Limb (tissue), 2 donors: ENCODE data around the gene CDCP2.

Source experiments
- DNase-seq, 2 donors: peaks; one replicate each; pipeline ENCODE4 v3.0.0-alpha.2; 2016; ENCODE audit errors: extremely low spot score in 2 of 2

CDCP2 gene

DNA sequence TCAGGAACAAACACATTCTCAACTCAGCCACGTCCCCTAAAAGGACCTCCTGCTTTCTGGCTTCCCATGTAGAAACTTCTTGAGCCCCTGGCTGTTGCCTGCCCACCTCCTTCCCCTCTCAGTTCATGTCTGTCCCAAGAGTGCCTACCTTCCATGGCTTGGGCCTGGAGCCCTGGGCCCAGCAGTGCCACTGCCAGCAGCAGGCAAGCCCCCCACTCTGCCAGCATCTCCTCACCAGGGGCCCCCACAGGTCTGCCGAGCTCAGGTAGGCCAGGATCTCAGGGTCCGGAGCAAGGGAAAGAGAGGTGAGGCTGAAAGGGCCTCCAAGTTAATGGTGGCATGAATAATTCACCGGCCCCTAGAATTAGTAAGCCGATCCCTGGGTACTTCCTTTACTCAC is at the start of gene CDCP2:
Gene CDCP2 (minus strand): TSS at position 305 of the 400 bp plus-strand sequence. CDS start 78 bp downstream, at position 227.
- DNase-seq: no peak

DNA sequence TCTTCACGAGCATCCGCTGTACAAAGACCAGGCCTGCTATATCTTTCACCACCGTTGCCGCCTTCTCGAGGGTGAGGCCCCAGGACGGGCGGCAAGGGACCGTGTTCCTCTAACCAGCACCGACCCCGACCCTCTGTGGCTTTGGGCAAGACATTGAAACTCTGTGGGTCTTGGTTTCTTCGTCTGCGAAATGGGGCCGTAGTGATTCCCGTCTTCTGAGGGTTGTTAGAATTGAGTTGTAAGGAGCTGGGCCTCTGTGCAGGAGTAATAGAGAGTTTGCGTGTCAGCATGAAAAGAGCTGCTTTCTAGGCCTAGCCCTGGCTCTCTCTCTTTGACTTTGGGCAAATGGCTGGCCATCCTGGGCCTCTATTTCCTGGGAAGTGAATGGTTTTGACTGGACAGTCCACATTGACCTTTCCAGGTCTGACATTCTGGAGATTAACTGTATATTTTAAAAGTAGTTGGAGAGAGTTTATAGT is 47.8 kb upstream of the CDCP2 start:
- no peak for DNase-seq

DNA sequence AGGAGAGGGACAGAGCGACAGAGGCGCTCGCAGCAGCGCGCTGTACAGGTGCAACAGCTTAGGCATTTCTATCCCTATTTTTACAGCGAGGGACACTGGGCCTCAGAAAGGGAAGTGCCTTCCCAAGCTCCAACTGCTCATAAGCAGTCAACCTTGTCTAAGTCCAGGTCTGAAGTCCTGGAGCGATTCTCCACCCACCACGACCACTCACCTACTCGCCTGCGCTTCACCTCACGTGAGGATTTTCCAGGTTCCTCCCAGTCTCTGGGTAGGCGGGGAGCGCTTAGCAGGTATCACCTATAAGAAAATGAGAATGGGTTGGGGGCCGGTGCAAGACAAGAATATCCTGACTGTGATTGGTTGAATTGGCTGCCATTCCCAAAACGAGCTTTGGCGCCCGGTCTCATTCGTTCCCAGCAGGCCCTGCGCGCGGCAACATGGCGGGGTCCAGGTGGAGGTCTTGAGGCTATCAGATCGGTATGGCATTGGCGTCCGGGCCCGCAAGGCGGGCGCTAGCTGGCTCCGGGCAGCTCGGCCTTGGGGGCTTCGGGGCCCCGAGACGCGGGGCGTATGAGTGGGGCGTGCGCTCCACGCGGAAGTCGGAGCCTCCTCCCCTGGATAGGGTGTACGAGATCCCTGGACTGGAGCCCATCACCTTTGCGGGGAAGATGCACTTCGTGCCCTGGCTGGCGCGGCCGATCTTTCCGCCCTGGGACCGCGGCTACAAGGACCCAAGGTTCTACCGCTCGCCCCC is 47.1 kb upstream of the CDCP2 start, which contains the start of the genes CYB5RL and MRPL37:
Gene CYB5RL (minus strand): TSS at position 266 of the 754 bp plus-strand sequence. CDS start 4,414 bp downstream, outside the sequence.
Gene MRPL37 (plus strand): TSS at position 403 of the 754 bp plus-strand sequence. CDS start 77 bp downstream, at position 480.
- DNase-seq: peak; percentile 93 to 94

DNA sequence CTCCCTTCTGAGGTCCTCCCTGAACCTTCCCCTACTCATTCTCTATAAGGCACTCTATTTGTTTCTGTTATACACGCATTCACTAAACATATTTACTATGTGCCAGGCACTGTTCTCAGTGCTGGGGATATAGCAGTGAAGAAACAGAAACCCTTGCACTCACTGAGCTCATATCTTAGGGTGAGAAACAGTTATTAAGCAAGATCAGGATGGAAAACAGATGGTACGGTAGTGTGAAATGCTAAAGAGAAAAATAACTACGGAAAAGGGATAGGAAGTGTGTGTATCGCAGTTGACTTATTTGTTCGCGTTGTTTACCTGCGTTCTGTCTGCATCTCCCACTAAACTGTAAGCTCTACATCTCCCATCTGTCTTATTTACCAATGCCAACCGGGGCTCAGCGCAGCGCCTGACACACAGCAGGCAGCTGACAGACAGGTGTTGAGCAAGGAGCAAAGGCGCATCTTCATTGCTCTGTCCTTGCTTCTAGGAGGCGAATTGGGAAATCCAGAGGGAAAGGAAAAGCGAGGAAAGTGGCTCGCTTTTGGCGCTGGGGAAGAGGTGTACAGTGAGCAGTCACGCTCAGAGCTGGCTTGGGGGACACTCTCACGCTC is 46.5 kb upstream of the CDCP2 start:
- no peak for DNase-seq

DNA sequence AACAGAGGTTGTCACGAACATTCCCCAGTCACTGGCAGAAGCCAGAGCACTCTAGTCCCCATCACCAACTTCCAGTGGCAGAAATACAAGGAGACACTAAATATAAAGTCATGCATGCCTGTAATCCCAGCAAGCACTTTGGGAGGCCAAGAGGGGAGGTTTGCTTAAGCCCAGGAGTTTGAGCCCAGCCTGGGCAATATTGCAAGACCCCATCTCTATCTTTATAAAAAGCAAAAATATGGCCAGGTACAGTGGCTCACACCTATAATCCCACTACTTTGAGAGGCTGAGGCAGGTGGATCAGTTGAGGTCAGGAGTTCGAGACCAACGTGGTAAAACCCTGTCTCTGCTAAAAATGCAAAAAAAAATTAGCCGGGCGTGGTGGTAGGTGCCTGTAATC is 40.7 kb upstream of the CDCP2 start:
- no peak for DNase-seq

DNA sequence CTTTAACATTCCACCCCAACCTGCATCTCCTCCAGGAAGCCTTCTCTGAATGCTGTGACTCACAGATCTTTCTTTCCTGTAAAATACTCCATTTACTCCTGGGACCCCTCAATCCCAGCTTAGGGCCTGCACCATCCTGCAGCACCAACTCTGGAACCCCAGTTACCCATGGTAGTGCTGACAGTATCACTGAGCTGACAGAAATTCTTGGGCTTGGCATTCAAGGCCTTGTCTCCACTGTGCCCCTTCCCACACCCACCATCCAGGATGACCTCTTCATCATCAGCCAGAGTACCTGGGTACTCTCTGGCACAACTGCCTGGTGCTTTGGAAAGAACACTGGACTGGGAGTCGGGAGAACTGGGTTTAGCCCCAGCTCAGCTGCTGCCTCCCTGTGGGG is 38.7 kb upstream of the CDCP2 start:
- no peak for DNase-seq

DNA sequence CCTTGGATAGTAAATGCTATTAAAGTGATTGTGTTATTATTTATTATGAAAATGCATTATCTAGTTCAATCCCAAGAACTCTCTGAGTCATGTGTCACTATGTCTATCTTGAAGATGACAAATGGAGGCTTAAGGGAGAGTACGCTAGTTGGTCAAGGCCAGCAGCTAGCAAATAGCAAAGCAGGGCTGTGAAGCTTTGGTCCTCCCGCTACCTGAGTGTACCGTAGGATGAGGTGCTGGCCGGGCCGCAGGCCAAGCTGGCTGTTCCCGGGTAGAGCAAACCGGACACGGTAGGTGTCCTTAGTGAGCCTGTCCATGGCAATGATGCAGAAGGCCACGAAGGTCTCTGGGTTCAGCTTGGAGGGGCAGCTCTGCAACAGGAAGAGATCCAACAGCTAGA is 37.7 kb upstream of the CDCP2 start:
- DNase-seq: no peak

DNA sequence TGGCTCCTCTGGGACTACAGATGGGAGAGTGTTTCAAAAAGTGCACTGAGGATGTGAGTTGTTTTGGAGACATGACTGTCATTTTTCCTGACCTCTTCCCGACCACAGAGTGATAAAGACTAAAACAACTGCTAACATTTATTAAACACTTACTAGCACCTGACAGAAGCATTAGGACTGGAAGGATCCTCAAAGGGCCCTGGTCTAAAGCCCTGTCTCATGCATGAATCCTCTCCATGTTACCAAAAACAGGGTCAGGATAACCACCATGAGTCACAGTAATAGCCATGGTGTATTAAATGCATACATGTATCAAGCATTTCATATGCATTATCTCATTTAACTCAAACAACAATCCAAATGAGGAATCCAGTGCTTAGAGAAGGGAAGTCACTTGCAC is 35.5 kb upstream of the CDCP2 start:
- no peak for DNase-seq

DNA sequence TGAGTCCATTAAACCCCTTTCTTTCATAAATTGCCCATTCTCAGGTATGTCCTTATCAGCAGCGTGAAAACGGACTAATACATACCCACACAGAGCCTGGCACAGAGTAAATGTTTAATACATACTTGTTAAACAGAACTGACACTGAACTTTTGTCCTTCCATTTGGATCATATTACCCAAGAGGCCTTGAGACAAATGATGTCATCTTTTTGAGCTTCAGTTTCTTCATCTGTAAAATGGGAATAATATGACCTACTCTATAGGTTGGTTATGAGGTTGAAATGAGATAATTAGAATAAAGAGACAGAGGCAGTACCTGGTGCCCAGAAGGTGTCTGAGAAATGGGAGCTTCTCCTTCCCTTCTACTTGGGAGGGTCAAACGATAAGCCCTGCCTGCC is 33.3 kb upstream of the CDCP2 start:
- no peak for DNase-seq

DNA sequence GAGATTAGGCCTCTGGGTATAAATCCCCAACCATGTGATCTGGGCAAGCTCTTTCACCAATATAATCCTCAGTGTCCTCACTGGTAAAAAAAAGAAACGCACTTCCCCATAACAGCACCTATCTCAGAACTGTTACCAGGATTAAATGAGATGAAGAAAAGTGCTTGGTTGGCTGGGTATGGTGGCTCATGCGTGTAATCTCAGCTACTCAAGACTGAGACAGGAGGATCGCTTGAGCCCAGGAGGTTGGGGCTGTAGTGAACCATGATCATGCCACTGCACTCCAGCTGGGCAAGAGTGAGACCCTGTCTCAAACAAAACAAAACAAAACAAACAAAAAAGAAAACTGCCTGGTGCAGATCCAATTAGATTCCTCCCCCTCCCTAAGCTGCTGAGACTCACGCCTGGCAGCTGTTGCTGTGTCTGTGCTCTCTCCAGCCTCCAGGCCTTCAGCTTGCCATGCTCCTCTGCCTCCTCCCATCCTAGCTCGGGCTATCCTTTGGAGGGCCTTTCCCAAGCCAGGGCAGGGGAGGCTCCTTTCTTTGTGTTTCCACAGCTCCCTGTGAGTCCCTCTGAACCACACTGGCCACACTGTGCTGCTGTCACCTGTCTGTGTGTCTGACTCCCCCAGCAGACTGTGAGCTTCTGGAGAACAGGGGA is 28.0 kb upstream of the CDCP2 start:
- no peak for DNase-seq

DNA sequence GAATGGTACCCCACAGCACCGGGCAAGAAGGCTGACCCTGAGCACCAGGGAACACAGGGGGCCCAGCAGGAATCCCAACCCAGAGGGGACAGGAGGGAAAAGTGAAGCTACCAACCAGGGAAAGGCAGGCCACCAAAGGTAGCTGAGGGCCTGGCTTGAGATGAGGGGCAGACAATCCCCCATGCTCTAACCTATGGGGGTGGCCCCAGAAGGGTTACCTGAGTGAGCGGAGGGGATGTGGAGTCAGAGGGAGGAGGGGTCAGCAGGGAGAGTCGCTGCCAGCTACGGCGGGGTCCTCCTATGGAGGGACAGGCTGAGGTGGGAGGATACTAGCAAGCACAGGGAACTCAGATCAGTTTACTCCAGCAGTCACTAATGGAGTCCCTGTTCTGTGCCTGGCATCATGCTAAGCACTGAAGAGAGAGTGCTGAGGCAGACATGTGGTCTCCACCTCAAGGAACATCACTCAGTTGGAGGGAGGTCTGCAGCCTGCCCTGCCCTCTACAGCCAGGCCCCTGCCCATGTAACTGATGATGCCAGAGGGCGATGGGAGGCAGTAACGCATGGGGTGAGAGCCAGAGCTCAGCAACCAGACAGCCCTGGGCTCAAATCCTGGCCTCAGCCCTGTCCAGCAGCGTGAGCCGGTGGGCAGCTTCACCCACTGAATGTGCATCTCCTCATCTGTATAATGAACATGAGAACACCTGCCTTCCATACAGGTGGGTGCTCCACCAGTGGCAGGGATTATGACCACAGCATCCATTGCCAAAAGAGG is 25.7 kb upstream of the CDCP2 start:
- no peak for DNase-seq

DNA sequence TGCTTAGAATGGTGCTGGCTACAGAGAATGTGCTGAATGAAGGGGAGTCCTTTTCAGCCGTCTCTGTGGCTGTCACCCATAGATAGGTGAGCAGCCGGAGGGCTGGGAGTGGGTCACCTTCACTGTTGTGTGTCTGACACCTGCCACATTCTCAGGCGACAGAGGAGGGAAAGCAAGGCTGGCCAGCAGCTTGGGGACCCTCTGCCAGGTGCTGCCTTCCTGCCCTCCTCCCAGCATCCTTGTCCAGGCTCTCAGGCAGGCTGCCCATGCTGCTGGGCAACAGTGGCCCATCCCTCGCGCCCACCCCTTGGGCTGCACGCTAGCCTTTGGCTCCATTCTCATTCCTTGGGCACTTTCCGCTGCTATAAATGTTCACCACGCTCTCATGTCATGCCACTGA is 24.9 kb upstream of the CDCP2 start:
- no peak for DNase-seq

DNA sequence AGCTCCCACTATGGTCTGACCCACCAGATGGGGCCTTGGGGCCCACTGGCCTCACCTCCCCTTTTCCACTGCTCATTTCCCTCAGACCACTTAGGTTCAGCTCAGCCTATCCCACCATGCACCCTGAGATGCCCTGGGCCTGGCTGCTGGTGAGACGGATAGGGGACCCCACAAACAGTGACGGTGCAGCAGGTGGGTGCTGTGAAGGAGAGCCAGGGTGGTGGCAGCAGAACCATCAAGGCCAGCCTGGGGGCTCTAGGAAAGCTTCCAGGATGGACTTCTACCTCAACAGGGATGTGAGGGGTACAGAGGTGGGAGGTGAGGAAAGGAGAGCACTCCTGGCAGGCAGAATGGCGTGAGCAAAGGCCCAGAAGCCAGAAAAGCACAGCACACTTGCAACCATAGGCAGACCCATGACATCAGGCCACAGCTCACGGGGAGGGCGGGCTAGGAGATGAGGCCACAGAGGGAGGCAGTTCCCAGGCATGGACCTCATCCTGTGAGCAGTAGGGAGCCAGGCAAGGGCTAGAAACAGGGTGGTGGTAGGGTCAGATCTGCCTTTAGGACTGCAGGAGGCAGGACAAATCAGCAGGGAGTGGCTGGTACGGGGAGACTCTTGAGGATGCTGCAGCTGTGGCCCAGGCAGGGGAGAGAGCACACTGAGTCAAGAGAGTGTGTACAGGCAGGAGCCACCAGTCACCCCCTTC is 24.0 kb upstream of the CDCP2 start:
- no peak for DNase-seq

DNA sequence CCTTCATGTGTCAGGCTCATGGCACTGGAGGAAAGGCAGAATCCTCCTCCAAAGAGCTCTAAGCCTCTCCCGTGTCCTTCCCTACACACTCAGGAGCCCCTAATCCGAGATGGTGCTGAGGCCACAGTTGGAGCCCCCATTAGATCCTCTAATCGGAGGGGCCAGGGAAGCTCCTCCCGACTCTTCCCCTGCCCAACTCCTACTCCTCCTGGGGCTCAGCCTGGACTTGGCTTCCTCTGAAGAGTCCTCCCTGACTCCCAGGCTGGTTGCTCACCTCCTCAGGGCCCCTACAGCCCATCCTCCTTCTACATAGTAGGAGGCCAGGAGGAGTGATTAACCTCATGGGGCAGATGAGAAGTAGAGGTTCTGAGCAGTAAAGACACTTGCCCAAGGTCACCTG is 21.3 kb upstream of the CDCP2 start:
- DNase-seq: no peak

DNA sequence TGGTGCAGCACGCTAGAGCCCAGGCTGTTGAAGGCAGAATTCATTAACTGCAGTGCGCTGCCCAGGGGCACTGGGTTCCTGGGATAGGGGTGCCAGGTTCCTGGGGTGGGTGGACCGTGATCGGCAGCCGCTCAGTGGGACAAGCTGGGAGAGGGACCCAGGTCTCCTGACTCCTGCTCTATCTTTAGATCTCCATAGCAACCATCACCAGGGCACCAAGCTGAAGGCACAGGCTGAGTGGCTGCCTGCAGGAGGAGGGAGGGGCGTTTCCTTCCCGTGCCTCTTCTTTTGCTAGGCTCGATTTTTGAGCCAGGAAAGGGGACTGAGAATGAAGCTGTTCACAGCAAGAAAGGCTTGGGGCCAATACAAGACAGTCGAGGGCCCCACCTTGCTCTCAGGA is 20.9 kb upstream of the CDCP2 start:
- DNase-seq: no peak

DNA sequence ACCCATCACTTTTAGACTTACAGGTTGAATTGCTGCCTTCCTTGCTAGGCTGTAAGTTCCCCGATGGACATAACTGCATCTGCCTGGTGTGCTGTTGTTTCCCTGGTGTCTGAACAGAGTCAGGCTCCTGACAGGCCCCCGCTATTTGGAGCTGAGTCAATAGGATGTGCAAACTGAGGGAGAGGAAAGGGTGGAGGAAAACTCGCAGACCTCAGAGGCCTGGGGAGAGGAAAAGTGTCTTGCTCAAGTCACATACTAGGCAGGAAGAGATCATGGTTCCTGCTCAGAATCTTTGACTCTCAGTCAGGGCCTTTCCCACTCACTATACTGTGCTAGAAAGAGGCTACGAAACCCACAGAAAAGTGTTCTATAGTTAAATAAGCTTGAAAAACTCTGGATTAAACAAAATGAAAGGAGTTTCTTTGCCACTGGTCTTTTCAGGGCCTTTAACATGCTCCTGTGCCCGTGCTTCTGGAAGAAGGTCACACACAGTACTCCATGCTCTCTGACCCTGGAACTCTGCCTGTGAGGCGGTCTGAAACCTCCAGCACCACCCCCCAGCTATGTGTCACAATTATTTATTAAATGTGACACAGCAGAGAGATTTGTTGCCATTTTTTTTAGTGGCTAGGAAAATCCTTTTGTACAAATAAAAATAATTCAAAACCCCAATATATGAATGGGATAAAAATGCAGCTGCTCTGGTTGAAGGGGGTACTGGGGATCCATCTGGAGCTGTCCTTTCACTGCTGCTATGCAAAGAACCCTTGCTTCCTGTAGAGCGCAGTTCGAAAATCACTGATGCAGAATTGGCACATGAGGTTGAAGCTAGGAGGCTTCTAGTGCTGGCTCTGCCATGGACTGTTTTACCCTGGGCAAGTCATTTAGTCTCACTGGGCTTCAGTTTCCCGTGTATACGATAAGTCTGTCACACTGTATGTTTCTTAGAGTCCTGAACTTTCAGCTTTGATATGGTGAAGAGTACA is 20.1 kb upstream of the CDCP2 start:
- peak in 1 of 2 donors; percentile 1 for DNase-seq

DNA sequence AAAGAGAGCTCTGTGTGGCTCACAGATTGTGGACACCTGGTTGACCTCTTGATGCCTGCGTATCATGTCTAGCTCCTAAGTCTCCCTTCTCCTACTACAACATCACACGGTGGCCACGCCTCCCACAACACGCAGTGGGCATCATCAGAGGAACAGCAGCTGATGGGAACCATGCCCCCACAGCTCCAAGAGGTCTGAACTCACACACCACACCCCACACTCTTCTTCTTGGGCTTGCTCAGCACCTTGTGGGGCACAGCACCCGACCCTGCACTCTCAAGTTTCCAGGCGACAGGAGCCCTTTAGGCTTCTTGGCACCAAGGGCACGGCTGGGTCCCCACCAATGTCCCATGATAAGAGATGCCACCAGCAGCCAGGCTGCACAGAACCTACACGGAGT is 18.8 kb upstream of the CDCP2 start:
- DNase-seq: no peak

DNA sequence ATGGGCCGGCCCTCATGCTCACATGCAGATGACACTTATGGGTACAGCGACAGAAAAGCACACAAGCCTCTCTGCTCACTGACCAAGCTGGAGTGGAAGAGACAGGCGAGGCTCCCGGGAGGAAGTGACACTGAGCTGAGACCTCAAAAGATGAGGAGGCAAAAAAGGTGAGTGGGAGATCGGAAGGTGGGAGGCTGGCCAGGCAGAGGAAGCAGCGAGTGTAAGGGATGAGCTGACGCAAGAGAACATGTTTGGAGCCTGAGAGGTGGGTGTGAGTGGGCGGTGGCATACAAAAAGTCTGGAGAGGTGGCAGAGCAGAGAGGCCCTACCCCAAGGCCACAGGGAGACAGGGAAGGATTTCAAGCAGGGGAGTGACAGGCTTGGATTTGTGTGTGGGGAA is 18.2 kb upstream of the CDCP2 start:
- no peak for DNase-seq

DNA sequence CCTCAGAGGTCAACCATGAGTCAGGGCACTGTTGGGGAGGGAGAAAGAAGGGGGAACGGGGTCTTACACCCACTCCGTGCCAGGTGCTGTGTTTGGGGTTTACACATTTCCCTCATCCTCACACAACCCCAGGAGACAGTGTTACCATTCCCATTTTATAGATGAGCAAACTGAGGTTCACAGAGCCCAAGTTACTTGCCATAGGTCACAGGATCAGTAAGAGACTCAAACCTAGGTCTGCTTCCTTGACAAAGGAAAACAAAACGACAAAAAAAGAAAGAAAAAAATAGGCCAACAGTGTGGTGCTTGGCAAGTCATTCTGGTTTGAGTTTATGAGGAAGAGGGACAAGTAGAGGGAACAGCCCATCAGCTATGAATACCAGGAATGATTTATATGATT is 16.3 kb upstream of the CDCP2 start:
- DNase-seq: no peak
